Aorta (tissue), 5 donors: ENCODE data around the gene ZMIZ1. TPM values are rescaled to one million over a fixed set of nuclear protein-coding genes. Genes with fewer than 3 reads are reported as not detected.

ENCODE experiments used
- ATAC-seq: fragments of 200-7000 bp; cut with Tn5 transposase; one replicate; pipeline ENCODE4 v1.9.1; 2022; ENCODE audit warnings: moderate library complexity; ENCODE audit not compliant: low FRiP score
- DNase-seq, 2 donors: peaks; one replicate each; pipeline ENCODE4 v3.0.0-alpha.2; 2020
- H3K27ac ChIP-seq, 2 donors: one replicate each; pipeline ENCODE4 v1.5.1; 2013; ENCODE audit warnings: low read length in 2 of 2, mild to moderate bottlenecking in 2 of 2, moderate library complexity in 2 of 2, control low read depth in 1 of 2, inconsistent platforms in 1 of 2, low read depth in 1 of 2
- H3K27me3 ChIP-seq, 2 donors: one replicate each; pipeline ENCODE4 v1.6.1; 2013; ENCODE audit warnings: control low read depth in 1 of 2, low read length in 1 of 2, mild to moderate bottlenecking in 1 of 2, moderate library complexity in 1 of 2; ENCODE audit not compliant: insufficient read depth in 2 of 2, control insufficient read depth in 1 of 2
- H3K36me3 ChIP-seq, 2 donors: one replicate each; pipeline ENCODE4 v1.6.1; 2013; ENCODE audit warnings: control low read depth in 1 of 2, low read length in 1 of 2, mild to moderate bottlenecking in 1 of 2; ENCODE audit not compliant: insufficient read depth in 2 of 2, control insufficient read depth in 1 of 2
- H3K4me1 ChIP-seq, 2 donors: one replicate each; pipeline ENCODE4 v1.6.1; 2013; ENCODE audit warnings: low read length in 2 of 2, control low read depth in 1 of 2, mild to moderate bottlenecking in 1 of 2, moderate library complexity in 1 of 2; ENCODE audit not compliant: insufficient read depth in 2 of 2, control insufficient read depth in 1 of 2
- H3K4me3 ChIP-seq, 2 donors: one replicate each; pipeline ENCODE4 v1.5.1; 2013; ENCODE audit warnings: low read length in 2 of 2, control low read depth in 1 of 2, mild to moderate bottlenecking in 1 of 2
- H3K9me3 ChIP-seq: one replicate; pipeline ENCODE4 v1.6.1; 2013; ENCODE audit warnings: mild to moderate bottlenecking, low read length; ENCODE audit not compliant: control insufficient read depth
- WGBS, 2 donors: extraction: QIAGEN DNeasy Blood & Tissue Kit; methylation state at CpG; one replicate each; pipeline ENCODE4 v1.1.7; 2013; 5-methylcytosine and 5-hydroxymethylcytosine counted together
- intact Hi-C, 2 donors: fragments of 100-400 bp; cut with DNase I; formaldehyde crosslinking; loops; one replicate each; pipeline versions ENCODE4 v1.14.2 to v1.15.0; 2022
- polyA plus RNA-seq, 2 donors: library from polyadenylated mRNA; stranded (reverse); fragments of 200-250 nt; gene quantifications; one replicate each; pipeline ENCODE4 v1.2.3, GENCODE V29; 2013
- total RNA-seq, 2 donors: library from RNA; stranded (reverse); fragmentation: NEBNext Ultra II Directional; extraction: Animal tissue kit (Norgen Biotek cat#: 25700); gene quantifications; one replicate each; pipeline ENCODE4 v1.2.1, GENCODE V29; 2021
- donor health status: healthy with polysubstance abuse.
- donor health status: Bipolar disorder and iron deficiency.
- donor health status: DM: no; HTN: no; CAD: no.
- donor health status: DM: no; HTN: no; CAD: no.
- donor health status: DM: yes; HTN: yes; CAD: no.

Gene ZMIZ1
- total and polyA plus RNA-seq, 4 donors, result 7.8 to 84.1 (median 28.2) TPM

DNA sequence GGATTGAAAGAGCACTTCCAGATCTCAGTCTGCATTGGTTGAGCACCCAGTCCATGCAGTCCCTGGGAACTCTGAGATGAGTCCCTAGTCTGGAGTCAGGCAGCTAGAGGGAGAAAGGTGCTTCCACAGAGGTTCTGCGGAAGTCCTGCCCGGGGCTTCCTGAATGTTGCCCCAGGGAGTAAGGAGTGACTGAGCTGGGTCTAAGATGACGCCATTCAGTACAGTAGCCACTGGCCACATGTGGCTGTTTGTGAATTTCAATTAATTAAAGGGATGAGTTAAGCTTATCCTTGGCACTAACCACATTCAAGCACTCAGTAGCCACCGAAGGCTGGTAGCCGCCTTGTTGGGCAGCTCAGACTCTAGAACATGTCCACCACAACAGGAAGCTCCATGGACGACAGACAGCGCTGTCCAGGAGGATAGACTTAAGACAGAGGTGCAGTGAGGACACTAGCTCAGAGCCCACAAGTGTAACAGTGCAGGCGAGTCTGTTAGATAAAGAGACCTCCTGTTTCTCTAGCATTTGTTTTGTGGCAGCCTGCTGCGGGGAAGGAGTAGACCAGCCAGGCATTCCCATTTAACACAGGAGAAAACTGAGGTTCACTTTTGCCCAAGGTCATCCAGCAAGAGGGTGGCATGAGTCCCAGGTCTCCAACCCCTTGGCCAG is 176.9 kb downstream of the ZMIZ1 start:
- 63 to 68% methylated on average over 9 of the region's 9 CpGs for WGBS, 2 donors
- Histone ChIP-seq H3K4me3 (no peak overlapping the region), H3K4me1 (peaks cover 5 to 7% of the 10 kb centered on the region in 2 donors)

DNA sequence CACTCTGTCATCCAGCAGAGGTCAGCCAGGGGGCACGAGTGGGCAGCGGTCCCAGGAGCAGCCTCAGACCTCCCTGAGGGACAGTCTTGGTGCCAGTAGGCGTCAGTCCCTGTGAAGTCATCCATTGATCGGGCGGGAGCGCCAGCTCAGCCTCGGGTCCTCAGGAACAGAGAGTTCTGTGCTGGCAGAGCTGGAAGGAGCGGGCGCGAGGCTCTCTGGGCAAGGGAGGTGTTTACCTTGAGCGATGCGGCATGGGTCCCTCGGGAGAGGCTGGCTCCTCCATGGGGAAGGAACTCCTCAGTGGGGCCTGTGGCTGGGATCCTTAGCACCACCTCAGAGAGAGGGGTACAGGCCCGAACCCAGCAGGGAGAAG is 177.4 kb downstream of the ZMIZ1 start:
- Histone ChIP-seq H3K27me3 (no peaks in the 10 kb centered on the region), H3K4me3 (no peak overlapping the region), H3K27ac (peak overlapping the region; percentile 62 to 84), H3K36me3 (no peaks in the 10 kb centered on the region), H3K4me1 (peaks cover 5 to 7% of the 10 kb centered on the region in 2 donors), H3K9me3 (no peaks in the 10 kb centered on the region)
- DNase-seq (peak; percentile 90 to 97), ATAC-seq (peak; percentile 77)
- WGBS, 2 donors, result 3 to 8% methylated on average over 14 of the region's 14 CpGs
- intact Hi-C loops, result loop anchor here in 1 of 2 donors (1.0 kb wide), 1 partner anchor 20 kb away; no protein-coding TSS in a partner anchor

More for the DNA sequence above, 176.9 kb downstream of the ZMIZ1 start:
- Histone ChIP-seq H3K9me3 (no peaks in the 10 kb centered on the region), H3K27me3 (no peaks in the 10 kb centered on the region), H3K36me3 (no peaks in the 10 kb centered on the region), H3K27ac (peak overlapping the region; percentile 12 to 84)
- no peak for DNase-seq
- no peak for ATAC-seq
- intact Hi-C loops, result loop anchor here in 1 of 2 donors (1.0 kb wide), 1 partner anchor 21 kb away; no protein-coding TSS in a partner anchor

DNA sequence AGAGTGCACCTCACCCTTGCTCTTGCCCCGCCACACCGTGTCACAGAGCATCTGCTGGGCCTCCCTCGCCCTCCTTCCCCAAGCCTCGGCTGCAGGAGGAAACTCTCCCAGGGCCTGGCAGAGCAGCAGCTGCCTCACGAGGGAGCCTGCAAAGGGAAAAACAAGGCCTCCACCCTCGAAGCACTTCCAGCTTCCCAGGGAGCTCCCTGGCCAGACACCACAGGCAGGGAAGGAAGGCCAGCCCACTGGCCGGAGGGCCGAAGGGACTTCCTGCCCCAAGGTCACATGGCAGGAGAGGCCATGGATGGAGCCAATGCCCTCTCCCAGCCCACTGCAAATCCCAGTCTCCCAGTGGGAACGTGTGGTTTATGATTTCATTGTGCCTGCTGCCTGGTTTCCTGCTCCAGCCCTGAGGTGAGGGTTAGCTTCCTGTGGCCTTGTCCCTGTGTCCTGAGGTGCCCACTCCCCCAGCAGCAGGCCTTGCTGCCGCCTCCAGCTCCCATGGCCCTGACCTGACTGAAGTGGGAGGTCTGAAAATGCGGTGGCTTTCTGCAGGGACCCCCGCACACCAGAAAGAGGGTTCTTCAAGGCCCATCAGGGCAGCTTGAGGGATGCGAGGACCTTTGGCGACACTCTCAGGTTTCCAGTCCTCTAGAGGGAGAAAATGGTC is 178.0 kb downstream of the ZMIZ1 start:
- Histone ChIP-seq H3K27me3 (no peaks in the 10 kb centered on the region), H3K4me1 (peaks cover 5 to 7% of the 10 kb centered on the region in 2 donors), H3K4me3 (no peak overlapping the region), H3K9me3 (no peaks in the 10 kb centered on the region), H3K36me3 (no peaks in the 10 kb centered on the region), H3K27ac (peak overlapping the region; percentile 62 to 82)
- intact Hi-C loops, result loop anchor here in 1 of 2 donors (1.0 kb wide), 1 partner anchor 20 kb away; no protein-coding TSS in a partner anchor
- ATAC-seq, result peak; percentile 75
- DNase-seq, result peak; percentile 88 to 93
- WGBS, 2 donors, result 32 to 34% methylated on average over 14 of the region's 14 CpGs

DNA sequence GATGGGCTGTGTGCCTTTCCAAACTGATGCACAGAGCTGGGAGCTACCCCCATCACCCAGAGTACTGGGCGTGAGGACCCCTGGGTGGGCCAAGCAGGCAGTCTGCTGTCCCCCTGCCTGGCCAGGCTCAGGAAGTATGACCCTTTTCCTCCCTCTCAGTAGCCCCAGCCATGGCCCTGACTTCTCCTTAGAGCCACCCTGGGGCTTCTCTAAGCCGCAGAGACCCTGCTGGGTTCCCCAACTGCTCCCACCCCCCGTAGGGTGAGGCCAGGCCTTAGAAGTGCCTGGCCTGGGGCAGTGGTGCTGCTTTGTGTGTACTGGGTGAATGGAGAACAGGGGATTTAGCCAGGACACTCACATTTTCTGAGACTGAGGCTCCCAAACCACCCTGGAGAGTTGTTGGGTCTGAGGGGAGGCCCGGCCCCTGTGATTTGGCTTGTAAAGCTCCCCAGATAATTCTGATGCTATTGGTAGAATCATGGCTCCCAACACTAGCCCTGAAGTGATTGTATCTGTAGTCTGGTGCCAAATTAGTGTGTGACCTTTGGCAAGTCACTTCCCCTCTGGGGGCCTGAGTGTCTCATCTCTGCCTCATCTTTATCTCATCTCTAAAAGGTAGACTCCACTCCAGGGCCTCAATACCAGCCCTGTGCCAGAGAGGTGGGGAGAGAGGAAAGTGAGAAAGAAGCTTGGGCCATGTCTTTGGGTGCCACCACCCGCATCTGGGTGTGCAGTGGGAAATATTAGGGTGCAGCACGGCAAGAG is 178.8 kb downstream of the ZMIZ1 start:
- no peaks in the 10 kb centered on the region for H3K36me3 ChIP-seq
- no peak for ATAC-seq
- WGBS, 2 donors, result 95 to 98% methylated on average over 6 of the region's 6 CpGs
- H3K9me3 ChIP-seq, result no peaks in the 10 kb centered on the region
- H3K27ac ChIP-seq, result peak overlapping the region; percentile 62 to 82
- intact Hi-C loops, result no loop called here
- DNase-seq, result no peak
- H3K4me3 ChIP-seq, result no peak overlapping the region
- peaks cover 5 to 7% of the 10 kb centered on the region in 2 donors for H3K4me1 ChIP-seq
- no peaks in the 10 kb centered on the region for H3K27me3 ChIP-seq

DNA sequence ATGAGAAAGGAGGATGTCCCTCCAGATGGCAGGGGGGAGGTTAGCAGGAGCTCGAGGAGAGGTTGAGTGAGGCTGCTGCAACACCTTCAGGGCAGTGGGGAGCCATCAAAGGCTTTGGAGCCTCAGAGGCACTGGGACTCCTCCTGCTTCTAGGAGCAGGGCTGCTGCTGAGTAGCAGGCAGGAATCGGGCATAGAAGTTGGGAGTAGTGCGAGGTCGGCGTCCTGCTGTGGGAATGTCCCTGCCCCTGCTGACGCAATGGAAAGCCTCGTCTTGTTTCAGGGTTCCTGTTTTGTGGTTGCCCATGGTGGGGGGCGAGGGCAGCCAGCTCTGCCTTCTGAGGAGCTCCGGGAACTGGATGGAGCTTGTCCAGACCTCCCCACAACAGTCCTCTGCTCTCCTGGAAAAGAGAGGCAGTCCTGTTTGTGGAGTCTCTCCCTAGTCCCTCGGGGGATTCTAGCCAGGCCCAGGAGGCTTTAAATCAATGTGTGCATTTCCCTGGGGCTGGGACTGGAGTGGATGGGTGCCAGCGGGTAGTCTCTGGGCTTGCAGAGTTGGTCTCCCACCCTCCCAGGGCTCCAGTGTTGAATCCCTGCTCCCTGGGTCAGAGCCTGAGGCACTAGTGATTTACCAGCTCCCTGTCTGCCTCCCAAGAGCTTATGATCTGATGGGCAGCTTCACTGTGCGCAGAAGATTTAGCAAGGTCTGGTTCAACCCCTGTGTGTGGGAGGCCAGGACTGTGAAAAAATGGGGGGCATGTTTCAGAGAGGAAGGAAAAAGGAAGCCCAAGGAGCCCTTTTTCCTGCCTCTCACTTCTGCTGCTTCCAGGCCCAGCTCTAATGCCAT is 179.8 kb downstream of the ZMIZ1 start:
- 50 to 53% methylated on average over 12 of the region's 12 CpGs for WGBS, 2 donors
- ATAC-seq, result peak; percentile 0
- intact Hi-C loops, result no loop called here

DNA sequence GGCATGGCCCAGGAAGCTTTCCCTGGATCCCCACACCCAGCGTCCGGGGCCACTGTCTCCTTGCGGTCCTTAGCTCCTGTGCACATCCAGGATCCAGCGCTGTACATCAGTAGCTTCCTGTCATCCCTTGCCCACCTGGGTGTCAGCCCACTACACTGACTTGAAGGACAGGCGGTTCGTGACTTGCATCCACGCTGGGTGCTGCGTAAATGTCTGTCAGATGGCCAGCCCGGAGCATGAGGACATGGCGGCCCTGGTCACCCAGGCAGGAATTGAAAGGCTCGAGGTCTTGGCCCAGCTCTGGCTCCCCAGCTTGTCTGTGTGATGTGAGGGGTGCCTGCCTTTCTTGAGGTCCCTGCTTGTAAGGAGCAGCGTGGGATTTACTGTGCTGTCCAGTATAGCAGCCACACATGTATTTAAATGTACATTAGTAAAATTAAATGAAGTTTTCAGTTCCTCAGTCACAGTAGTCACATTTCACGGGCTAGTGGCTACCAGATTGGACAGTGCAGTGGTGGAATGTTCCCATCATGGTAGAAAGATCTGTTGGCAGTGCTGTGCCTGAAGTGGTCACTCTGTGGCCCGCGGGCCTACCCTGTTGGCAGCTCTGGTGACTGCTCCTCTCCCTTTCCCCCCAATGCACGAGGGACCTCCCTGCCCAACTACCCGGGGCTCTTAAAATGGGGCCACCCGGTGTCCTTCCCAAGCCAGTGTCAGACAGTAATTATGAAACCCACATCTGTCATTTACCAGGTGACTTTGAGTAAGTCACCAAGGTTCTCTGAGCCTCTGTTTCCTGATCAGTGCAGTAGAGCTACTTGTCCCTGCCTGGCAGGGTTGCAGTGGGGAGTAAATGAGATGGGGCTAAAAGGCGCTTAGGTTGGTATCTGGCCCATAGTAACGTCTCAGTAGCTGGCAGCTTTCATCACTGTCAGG is 180.7 kb downstream of the ZMIZ1 start:
- DNase-seq (no peak), ATAC-seq (no peak)
- H3K27ac ChIP-seq, result no peak overlapping the region
- H3K4me1 ChIP-seq, result peaks cover 5 to 7% of the 10 kb centered on the region in 2 donors
- H3K4me3 ChIP-seq, result no peak overlapping the region
- H3K27me3 ChIP-seq, result no peaks in the 10 kb centered on the region
- intact Hi-C loops, result no loop called here
- WGBS, 2 donors, result 93 to 94% methylated on average over 20 of the region's 20 CpGs
- no peaks in the 10 kb centered on the region for H3K36me3 ChIP-seq
- H3K9me3 ChIP-seq, result no peaks in the 10 kb centered on the region

More for the DNA sequence above, 179.8 kb downstream of the ZMIZ1 start:
- Histone ChIP-seq H3K4me3 (no peak overlapping the region), H3K9me3 (no peaks in the 10 kb centered on the region), H3K36me3 (no peaks in the 10 kb centered on the region), H3K4me1 (peaks cover 5 to 7% of the 10 kb centered on the region in 2 donors), H3K27ac (peak overlapping the region; percentile 12 to 82), H3K27me3 (no peaks in the 10 kb centered on the region)
- DNase-seq, result peak; percentile 88 to 92

DNA sequence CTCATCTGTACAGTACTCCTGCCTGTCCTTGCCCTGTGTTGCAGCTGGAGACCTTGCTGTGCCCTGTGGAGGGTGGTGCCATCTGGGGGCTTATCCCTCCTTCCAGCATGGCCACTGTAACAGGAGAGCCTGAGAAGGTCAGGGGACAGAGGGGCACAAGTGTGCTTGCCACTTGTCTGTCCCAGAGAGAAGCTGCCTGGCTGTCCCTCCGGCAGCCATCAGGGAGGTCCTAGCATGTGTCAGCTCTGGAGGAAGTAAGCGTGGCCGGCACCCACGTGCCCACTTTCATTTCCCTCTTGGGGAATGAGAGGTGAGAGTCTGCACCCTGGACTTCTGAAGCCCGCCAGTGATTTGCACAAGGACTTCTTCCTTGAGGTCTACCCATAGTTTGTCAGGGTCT is 181.5 kb downstream of the ZMIZ1 start:
- H3K4me1 ChIP-seq, result peaks cover 5 to 7% of the 10 kb centered on the region in 2 donors
- intact Hi-C loops, result no loop called here
- H3K27ac ChIP-seq, result no peak overlapping the region
- no peaks in the 10 kb centered on the region for H3K36me3 ChIP-seq
- no peaks in the 10 kb centered on the region for H3K27me3 ChIP-seq
- WGBS, 2 donors, result 83 to 92% methylated on average over 5 of the region's 5 CpGs
- DNase-seq (peak in 1 of 2 donors; percentile 90), ATAC-seq (no peak)
- no peaks in the 10 kb centered on the region for H3K9me3 ChIP-seq
- no peak overlapping the region for H3K4me3 ChIP-seq
